H9 (cell line): ENCODE measurements around the gene QSOX1. TPM values are rescaled to one million over a fixed set of nuclear protein-coding genes. Genes with fewer than 3 reads are reported as not detected.

Experiments used
- DNase-seq: peaks from one replicate; pipeline ENCODE4 v3.0.0-alpha.2; 2017
- H2AFZ ChIP-seq: one replicate; pipeline ENCODE4 v1.6.1; 2013; ENCODE audit warnings: mild to moderate bottlenecking, low read length, control low read depth, moderate library complexity
- H2AK5ac ChIP-seq: 2 replicates; pipeline ENCODE4 v1.6.1; 2013; ENCODE audit warnings: low read length, control low read depth, mixed read lengths; ENCODE audit not compliant: insufficient read length
- H2BK120ac ChIP-seq: one replicate; pipeline ENCODE4 v1.6.1; 2013; ENCODE audit warnings: low read depth, mild to moderate bottlenecking, low read length, control low read depth, inconsistent platforms; ENCODE audit not compliant: poor library complexity, severe bottlenecking
- H2BK12ac ChIP-seq: 2 replicates; pipeline ENCODE4 v1.6.1; 2013; ENCODE audit warnings: low read length, control low read depth, mixed read lengths, low read depth; ENCODE audit not compliant: insufficient read length
- H2BK15ac ChIP-seq: 2 replicates; pipeline ENCODE4 v1.6.1; 2013; ENCODE audit warnings: low read depth, low read length, control low read depth
- H2BK20ac ChIP-seq: one replicate; pipeline ENCODE4 v1.6.1; 2013; ENCODE audit warnings: low read depth, mild to moderate bottlenecking, low read length, control low read depth, inconsistent platforms; ENCODE audit not compliant: poor library complexity, severe bottlenecking
- H2BK5ac ChIP-seq: 2 replicates; pipeline ENCODE4 v1.6.1; 2013; ENCODE audit warnings: low read length, control low read depth, mixed read lengths; ENCODE audit not compliant: insufficient read length
- H3K14ac ChIP-seq: 2 replicates; pipeline ENCODE4 v1.6.1; 2013; ENCODE audit warnings: low read length, control low read depth; ENCODE audit not compliant: insufficient read depth
- H3K18ac ChIP-seq: 2 replicates; pipeline ENCODE4 v1.6.1; 2013; ENCODE audit warnings: low read depth, mild to moderate bottlenecking, mixed read lengths, low read length, control low read depth; ENCODE audit not compliant: insufficient read length
- H3K23ac ChIP-seq: 2 replicates; pipeline ENCODE4 v1.6.1; 2013; ENCODE audit warnings: low read length, control low read depth, mixed read lengths, low read depth; ENCODE audit not compliant: insufficient read length
- H3K23me2 ChIP-seq: 2 replicates; pipeline ENCODE4 v1.6.1; 2013; ENCODE audit warnings: low read depth, mild to moderate bottlenecking, mixed read lengths, low read length, control low read depth; ENCODE audit not compliant: insufficient read length, poor library complexity, severe bottlenecking
- H3K27ac ChIP-seq: 2 replicates; pipeline ENCODE4 v1.5.1; 2013; ENCODE audit warnings: low read length, control low read depth, mixed read lengths, low read depth; ENCODE audit not compliant: insufficient read length
- H3K27me3 ChIP-seq: 2 replicates; pipeline ENCODE4 v1.6.1; 2013; ENCODE audit warnings: low read length, control low read depth, inconsistent platforms; ENCODE audit not compliant: insufficient read depth
- H3K4ac ChIP-seq: 2 replicates; pipeline ENCODE4 v1.6.1; 2013; ENCODE audit warnings: low read depth, mild to moderate bottlenecking, control low read depth, inconsistent platforms, low read length, moderate library complexity
- H3K4me1 ChIP-seq: 2 replicates; pipeline ENCODE4 v1.6.1; 2013; ENCODE audit warnings: low read length, control low read depth, inconsistent platforms; ENCODE audit not compliant: insufficient read depth
- H3K4me2 ChIP-seq: 2 replicates; pipeline ENCODE4 v1.6.1; 2013; ENCODE audit warnings: low read length, control low read depth, mixed read lengths; ENCODE audit not compliant: insufficient read length, insufficient read depth
- H3K56ac ChIP-seq: 2 replicates; pipeline ENCODE4 v1.6.1; 2013; ENCODE audit warnings: low read depth, mild to moderate bottlenecking, mixed read lengths, low read length, control low read depth; ENCODE audit not compliant: insufficient read length
- H3K79me1 ChIP-seq: 2 replicates; pipeline ENCODE4 v1.6.1; 2013; ENCODE audit warnings: low read depth, mild to moderate bottlenecking, moderate library complexity, low read length, control low read depth, inconsistent platforms; ENCODE audit not compliant: insufficient read depth, poor library complexity, severe bottlenecking
- H3K79me2 ChIP-seq: 2 replicates; pipeline ENCODE4 v1.6.1; 2013; ENCODE audit warnings: low read length, control low read depth, inconsistent platforms; ENCODE audit not compliant: insufficient read depth
- H3K9ac ChIP-seq: 2 replicates; pipeline ENCODE4 v1.6.1; 2013; ENCODE audit warnings: low read length, control low read depth, mixed read lengths; ENCODE audit not compliant: insufficient read length; ENCODE audit errors: extremely low read depth
- H3K9me3 ChIP-seq: one replicate; pipeline ENCODE4 v1.6.1; 2013; ENCODE audit warnings: low read depth, low read length, inconsistent platforms; ENCODE audit not compliant: control insufficient read depth
- H3T11ph ChIP-seq: one replicate; pipeline ENCODE4 v1.6.1; 2013; ENCODE audit warnings: mild to moderate bottlenecking, low read length, control low read depth, inconsistent platforms
- H4K20me1 ChIP-seq: one replicate; pipeline ENCODE4 v1.6.1; 2013; ENCODE audit not compliant: control insufficient read depth, insufficient read length, insufficient read depth
- H4K5ac ChIP-seq: 2 replicates; pipeline ENCODE4 v1.6.1; 2013; ENCODE audit warnings: low read depth, mild to moderate bottlenecking, mixed read lengths, low read length, control low read depth; ENCODE audit not compliant: insufficient read length
- H4K8ac ChIP-seq: replicated peaks from 2 replicates; pipeline ENCODE4 v1.6.1; 2013; ENCODE audit warnings: low read length, control low read depth, mixed read lengths, low read depth; ENCODE audit not compliant: insufficient read length
- H4K91ac ChIP-seq: 2 replicates; pipeline ENCODE4 v1.6.1; 2013; ENCODE audit warnings: low read depth, mild to moderate bottlenecking, moderate library complexity, mixed read lengths, low read length, control low read depth; ENCODE audit not compliant: insufficient read length
- H3K27ac Mint-ChIP-seq, 3 experiments: 2 replicates in 2 of 3; 3 replicates in 1 of 3; pipeline ENCODE4 v1.8.0; 2020 to 2021; ENCODE audit warnings: mixed read lengths in 3 of 3, mild to moderate bottlenecking in 1 of 3, moderate library complexity in 1 of 3
- H3K27me3 Mint-ChIP-seq: 2 replicates; pipeline ENCODE4 v1.8.0; 2021; ENCODE audit warnings: low read depth, mild to moderate bottlenecking, moderate library complexity, mixed read lengths
- H3K36me3 Mint-ChIP-seq, 3 experiments: 2 replicates in 2 of 3; 3 replicates in 1 of 3; pipeline ENCODE4 v1.8.0; 2020 to 2021; ENCODE audit warnings: low read depth in 3 of 3, mixed read lengths in 3 of 3; ENCODE audit not compliant: insufficient read depth in 1 of 3
- H3K4me1 Mint-ChIP-seq, 2 experiments: 2 replicates each; pipeline ENCODE4 v1.8.0; 2020; ENCODE audit warnings: mixed read lengths in 2 of 2
- H3K4me3 Mint-ChIP-seq, 2 experiments: 2 replicates in 1 of 2; 3 replicates in 1 of 2; pipeline ENCODE4 v1.8.0; 2020 to 2021; ENCODE audit warnings: mild to moderate bottlenecking in 2 of 2, mixed read lengths in 2 of 2, moderate library complexity in 1 of 2
- H3K9me3 Mint-ChIP-seq, 2 experiments: 2 replicates in 1 of 2; 3 replicates in 1 of 2; pipeline ENCODE4 v1.8.0; 2020; ENCODE audit warnings: mild to moderate bottlenecking in 2 of 2, mixed read lengths in 2 of 2, moderate library complexity in 1 of 2
- WGBS: extraction: QIAGEN DNeasy Blood & Tissue Kit; methylation state at CpG from one replicate; pipeline ENCODE4 v1.1.7; 2013; ENCODE audit warnings: missing lambda C conversion rate, low lambda C conversion rate, mixed read lengths; ENCODE audit not compliant: insufficient read length; ENCODE audit errors: extremely low coverage; 5-methylcytosine and 5-hydroxymethylcytosine counted together
- total RNA-seq: library from RNA; stranded (reverse); gene quantifications from 2 replicates; pipeline ENCODE4 v1.2.1, GENCODE V29; 2021
- TF ChIP-seq, protein P1 (sequence below): fragments of 200-600 bp; sonication (generic); conservative IDR thresholded peaks from 3 replicates; pipeline ENCODE4 v1.8.0; 2021; ENCODE audit warnings: antibody characterized with exemption, mild to moderate bottlenecking

The QSOX1 gene
- total RNA-seq, 1 experiment from 2014 or later, result 79.2 TPM

DNA sequence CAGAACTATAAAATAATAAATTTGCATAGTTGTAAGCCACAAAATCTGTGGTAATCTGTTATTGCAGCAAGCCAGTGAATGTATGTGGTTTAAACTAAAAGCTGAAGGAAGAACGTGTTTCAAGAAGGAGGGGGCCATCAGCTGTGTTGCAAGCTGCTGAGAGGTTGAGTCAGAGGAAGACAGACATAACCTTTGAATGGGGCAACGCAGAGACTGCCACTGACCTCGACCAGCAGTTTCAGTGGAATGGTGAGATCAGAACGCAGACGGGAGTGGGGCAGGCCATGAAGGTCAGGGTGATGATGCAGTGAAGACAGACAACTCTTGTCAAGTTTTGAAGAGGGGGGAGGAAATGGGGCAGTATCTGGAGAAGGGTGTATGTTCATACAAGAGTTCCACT, 23.2 kb upstream of the QSOX1 start:
- no peak overlapping the region for H3K23ac ChIP-seq
- H2AK5ac ChIP-seq, result no peak overlapping the region
- no peak overlapping the region for H2AFZ ChIP-seq
- H3K9ac ChIP-seq, result no peak overlapping the region
- Mint-ChIP-seq H3K27ac (no peak overlapping the region), H3K27me3 (peaks cover 2% of the 10 kb centered on the region; the same call in 1 of the 2 replicates), H3K4me3 (no peak overlapping the region), H3K36me3 (no peaks in the 10 kb centered on the region), H3K4me1 (peaks cover 7 to 11% of the 10 kb centered on the region in 2 experiments), H3K9me3 (no peaks in the 10 kb centered on the region)
- H4K8ac ChIP-seq, result no peak overlapping the region
- no peak overlapping the region for H2BK15ac ChIP-seq
- H3K4me2 ChIP-seq, result no peak overlapping the region
- H2BK12ac ChIP-seq, result no peak overlapping the region
- no peak overlapping the region for H3K4ac ChIP-seq
- no peak overlapping the region for H2BK5ac ChIP-seq
- H3K4me1 ChIP-seq, result peaks cover 2% of the 10 kb centered on the region
- no peaks in the 10 kb centered on the region for H3K79me1 ChIP-seq
- TF ChIP-seq, protein P1, sequence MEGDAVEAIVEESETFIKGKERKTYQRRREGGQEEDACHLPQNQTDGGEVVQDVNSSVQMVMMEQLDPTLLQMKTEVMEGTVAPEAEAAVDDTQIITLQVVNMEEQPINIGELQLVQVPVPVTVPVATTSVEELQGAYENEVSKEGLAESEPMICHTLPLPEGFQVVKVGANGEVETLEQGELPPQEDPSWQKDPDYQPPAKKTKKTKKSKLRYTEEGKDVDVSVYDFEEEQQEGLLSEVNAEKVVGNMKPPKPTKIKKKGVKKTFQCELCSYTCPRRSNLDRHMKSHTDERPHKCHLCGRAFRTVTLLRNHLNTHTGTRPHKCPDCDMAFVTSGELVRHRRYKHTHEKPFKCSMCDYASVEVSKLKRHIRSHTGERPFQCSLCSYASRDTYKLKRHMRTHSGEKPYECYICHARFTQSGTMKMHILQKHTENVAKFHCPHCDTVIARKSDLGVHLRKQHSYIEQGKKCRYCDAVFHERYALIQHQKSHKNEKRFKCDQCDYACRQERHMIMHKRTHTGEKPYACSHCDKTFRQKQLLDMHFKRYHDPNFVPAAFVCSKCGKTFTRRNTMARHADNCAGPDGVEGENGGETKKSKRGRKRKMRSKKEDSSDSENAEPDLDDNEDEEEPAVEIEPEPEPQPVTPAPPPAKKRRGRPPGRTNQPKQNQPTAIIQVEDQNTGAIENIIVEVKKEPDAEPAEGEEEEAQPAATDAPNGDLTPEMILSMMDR, result no peak
- no peaks in the 10 kb centered on the region for H4K20me1 ChIP-seq
- WGBS, result no CpG with 5 or more reads among the region's 5 CpGs
- H3K27me3 ChIP-seq, result no peaks in the 10 kb centered on the region
- H2BK120ac ChIP-seq, result no peak overlapping the region
- no peak for DNase-seq
- H3K18ac ChIP-seq, result no peak overlapping the region
- no peak overlapping the region for H4K5ac ChIP-seq
- no peak overlapping the region for H3K56ac ChIP-seq
- H3K27ac ChIP-seq, result no peak overlapping the region
- H3K79me2 ChIP-seq, result no peaks in the 10 kb centered on the region
- no peak overlapping the region for H3T11ph ChIP-seq
- H3K9me3 ChIP-seq, result no peaks in the 10 kb centered on the region
- no peak overlapping the region for H3K14ac ChIP-seq
- H4K91ac ChIP-seq, result no peak overlapping the region
- H2BK20ac ChIP-seq, result no peak overlapping the region
- no peaks in the 10 kb centered on the region for H3K23me2 ChIP-seq
